NB4 (cell line): ENCODE results near the gene MED15.

Source experiments
- MAX ChIP-seq: IDR thresholded peaks from 2 replicates; pipeline ENCODE4 v1.6.1; 2011; ENCODE audit warnings: low read depth, low read length
- MYC ChIP-seq: IDR thresholded peaks from 2 replicates; pipeline ENCODE4 v1.6.1; 2011; ENCODE audit warnings: low read depth, low read length
- POLR2A ChIP-seq: IDR thresholded peaks from 2 replicates; pipeline ENCODE4 v1.6.1; 2011; ENCODE audit warnings: mild to moderate bottlenecking; ENCODE audit not compliant: insufficient read length; ENCODE audit errors: extremely low read depth
- TF ChIP-seq, protein P1 (sequence below): IDR thresholded peaks from one replicate; pipeline ENCODE4 v1.5.1; 2012; ENCODE audit warnings: low read depth, low read length

DNA sequence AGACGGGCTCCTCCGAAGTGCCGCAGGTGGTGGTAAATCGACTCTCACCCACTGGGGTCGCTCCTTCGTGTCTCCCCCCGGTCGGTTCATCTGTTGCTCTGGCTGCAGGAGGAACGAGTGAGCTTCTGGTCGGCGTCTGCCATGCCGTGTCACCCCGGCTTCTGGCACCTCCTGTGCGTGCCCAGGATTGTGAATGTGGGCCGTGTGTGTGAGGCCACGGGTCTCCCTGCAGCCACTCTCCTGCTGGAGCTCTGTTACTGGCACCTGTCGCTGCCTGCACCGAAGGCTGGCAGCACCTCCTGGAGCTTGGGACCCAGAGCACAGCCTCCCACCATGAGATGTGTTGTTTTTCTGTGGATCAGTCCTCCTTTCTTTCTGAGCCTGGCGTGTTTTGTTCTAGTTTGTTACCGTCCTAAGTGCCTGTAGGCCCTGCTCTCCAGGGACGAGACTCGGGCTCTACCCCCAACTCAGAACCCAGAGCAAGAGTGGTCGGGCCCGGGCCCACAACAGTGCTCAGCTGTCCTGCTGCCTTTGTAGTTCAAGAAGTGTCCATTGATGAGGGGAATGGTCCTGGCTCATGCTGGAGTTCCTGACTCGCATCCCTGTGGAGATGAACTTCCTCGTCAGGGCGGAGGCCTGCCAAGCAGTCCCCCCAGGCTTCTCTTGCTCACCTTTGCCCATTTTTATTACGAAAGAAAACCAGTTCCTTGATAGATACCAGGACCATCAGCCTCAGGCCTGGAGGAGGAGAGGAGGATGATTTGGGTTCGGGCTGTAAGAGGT, 66.6 kb downstream of the MED15 start:
- TF ChIP-seq, protein P1, sequence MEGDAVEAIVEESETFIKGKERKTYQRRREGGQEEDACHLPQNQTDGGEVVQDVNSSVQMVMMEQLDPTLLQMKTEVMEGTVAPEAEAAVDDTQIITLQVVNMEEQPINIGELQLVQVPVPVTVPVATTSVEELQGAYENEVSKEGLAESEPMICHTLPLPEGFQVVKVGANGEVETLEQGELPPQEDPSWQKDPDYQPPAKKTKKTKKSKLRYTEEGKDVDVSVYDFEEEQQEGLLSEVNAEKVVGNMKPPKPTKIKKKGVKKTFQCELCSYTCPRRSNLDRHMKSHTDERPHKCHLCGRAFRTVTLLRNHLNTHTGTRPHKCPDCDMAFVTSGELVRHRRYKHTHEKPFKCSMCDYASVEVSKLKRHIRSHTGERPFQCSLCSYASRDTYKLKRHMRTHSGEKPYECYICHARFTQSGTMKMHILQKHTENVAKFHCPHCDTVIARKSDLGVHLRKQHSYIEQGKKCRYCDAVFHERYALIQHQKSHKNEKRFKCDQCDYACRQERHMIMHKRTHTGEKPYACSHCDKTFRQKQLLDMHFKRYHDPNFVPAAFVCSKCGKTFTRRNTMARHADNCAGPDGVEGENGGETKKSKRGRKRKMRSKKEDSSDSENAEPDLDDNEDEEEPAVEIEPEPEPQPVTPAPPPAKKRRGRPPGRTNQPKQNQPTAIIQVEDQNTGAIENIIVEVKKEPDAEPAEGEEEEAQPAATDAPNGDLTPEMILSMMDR = no peak
- no peak for TF ChIP-seq POLR2A
- TF ChIP-seq MYC = no peak
- no peak for TF ChIP-seq MAX
